ENCODE data around the gene DKC1.

DKC1 gene

GRCh38 chrX:154738011-154738738, 24.5 kb upstream of the DKC1 start:
- no peak for DNase-seq

GRCh38 chrX:154739952-154740465, 22.7 kb upstream of the DKC1 start:
- no peak for DNase-seq

GRCh38 chrX:154742613-154743012, 20.1 kb upstream of the DKC1 start:
- DNase-seq = no peak

- DNase-seq = peak; percentile 17
Measured at GRCh38 chrX:154748712-154749339, 13.8 kb upstream of the DKC1 start.

GRCh38 chrX:154749856-154750255, 12.8 kb upstream of the DKC1 start:
- DNase-seq = no peak

GRCh38 chrX:154750301-154751202, 12.1 kb upstream of the DKC1 start, which contains the start of gene GAB3:
GAB3 (minus strand) TSS chrX:154751077; CDS start chrX:154751025, 52 bp downstream.
- DNase-seq = no peak

GRCh38 chrX:154751203-154751668, 11.4 kb upstream of the DKC1 start:
- no peak for DNase-seq

GRCh38 chrX:154751669-154752271, 10.9 kb upstream of the DKC1 start:
- no peak for DNase-seq

- no peak for DNase-seq
Measured at GRCh38 chrX:154758696-154759095, 4.0 kb upstream of the DKC1 start.

- DNase-seq = no peak
Measured at GRCh38 chrX:154761977-154762536, 607 bp upstream of the DKC1 start.

GRCh38 chrX:154774622-154775021, 12.0 kb downstream of the DKC1 start:
- DNase-seq = no peak

- DNase-seq = no peak
Measured at GRCh38 chrX:154775419-154776349, 13.0 kb downstream of the DKC1 start.

- no peak for DNase-seq
Measured at GRCh38 chrX:154776753-154777152, 14.1 kb downstream of the DKC1 start.

GRCh38 chrX:154779261-154779660, 16.6 kb downstream of the DKC1 start:
- no peak for DNase-seq

- no peak for DNase-seq
Measured at GRCh38 chrX:154780968-154781367, 18.3 kb downstream of the DKC1 start.

- DNase-seq = no peak
Measured at GRCh38 chrX:154784149-154784995, 21.7 kb downstream of the DKC1 start.

- no peak for DNase-seq
Measured at GRCh38 chrX:154785716-154786115, 23.1 kb downstream of the DKC1 start.

- DNase-seq = no peak
Measured at GRCh38 chrX:154791467-154791866, 28.8 kb downstream of the DKC1 start.

GRCh38 chrX:154791939-154792338, 29.3 kb downstream of the DKC1 start:
- DNase-seq = no peak

Data from activated CD4-positive, alpha-beta T cell treated with anti-CD3 and anti-CD28 coated beads for 1 hour (primary cell).